Measurements from ENCODE around the gene THOC7.

GRCh38 chr3:63909431-63909830, 45.8 kb upstream of the THOC7 start:
- TF ChIP-seq CTCF (IDR thresholded peaks at IDR 0.05; ENCODE audit: low read length) (no peak), EZH2phosphoT487 (IDR thresholded peaks at IDR 0.05; ENCODE audit: low read length) (no peak)

All from MM.1S (cell line).